Measurements from ENCODE around the gene JMJD7.

GRCh38 chr15:41870689-41871081 is 42.8 kb downstream of the JMJD7 start:
- TF ChIP-seq CTCF (IDR thresholded peaks at IDR 0.05; ENCODE audit: borderline replicate concordance, extremely low read depth, low read length, poor library complexity, severe bottlenecking) (no peak), EZH2 (IDR thresholded peaks at IDR 0.05; ENCODE audit: borderline replicate concordance, low read depth, low read length, severe bottlenecking) (no peak)

All from DND-41 (cell line).